Stimulated activated CD8-positive, alpha-beta memory T cell treated with anti-CD3 and anti-CD28 coated beads, Interleukin-15, amount 100 ng/mL, for 1 hour (primary cell): ENCODE results near the gene PHLDB2.

ENCODE experiments used
- DNase-seq: peaks from one replicate; pipeline ENCODE4 v3.0.0-alpha.2; 2020; ENCODE audit warnings: low read depth

PHLDB2 gene

GRCh38 chr3:111926266-111926676 is 67.2 kb downstream of the PHLDB2 start:
- no peak for DNase-seq

GRCh38 chr3:111928613-111929012 is 69.5 kb downstream of the PHLDB2 start:
- DNase-seq: no peak

- DNase-seq: no peak
Measured at GRCh38 chr3:111929484-111929883, 70.4 kb downstream of the PHLDB2 start.

GRCh38 chr3:111932946-111933345 is 73.9 kb downstream of the PHLDB2 start:
- no peak for DNase-seq

GRCh38 chr3:111936191-111936841 is 77.3 kb downstream of the PHLDB2 start:
- DNase-seq: no peak

GRCh38 chr3:111936967-111937366 is 77.9 kb downstream of the PHLDB2 start:
- DNase-seq: no peak

GRCh38 chr3:111937871-111938270 is 78.8 kb downstream of the PHLDB2 start:
- DNase-seq: no peak

- no peak for DNase-seq
Measured at GRCh38 chr3:111939873-111940272, 80.8 kb downstream of the PHLDB2 start.

- no peak for DNase-seq
Measured at GRCh38 chr3:111943533-111943932, 84.5 kb downstream of the PHLDB2 start.

GRCh38 chr3:111944372-111944771 is 85.3 kb downstream of the PHLDB2 start:
- no peak for DNase-seq

- no peak for DNase-seq
Measured at GRCh38 chr3:111947231-111947630, 88.2 kb downstream of the PHLDB2 start.

- no peak for DNase-seq
Measured at GRCh38 chr3:111948786-111949185, 89.7 kb downstream of the PHLDB2 start.

GRCh38 chr3:111949712-111950111 is 90.6 kb downstream of the PHLDB2 start:
- DNase-seq: no peak

- no peak for DNase-seq
Measured at GRCh38 chr3:111951032-111951431, 92.0 kb downstream of the PHLDB2 start.

GRCh38 chr3:111952086-111952485 is 93.0 kb downstream of the PHLDB2 start:
- DNase-seq: no peak

GRCh38 chr3:111952866-111953450 is 93.9 kb downstream of the PHLDB2 start:
- no peak for DNase-seq

- DNase-seq: no peak
Measured at GRCh38 chr3:111954228-111954990, 95.3 kb downstream of the PHLDB2 start.

- no peak for DNase-seq
Measured at GRCh38 chr3:111955876-111956275, 96.8 kb downstream of the PHLDB2 start.

GRCh38 chr3:111956449-111956848 is 97.4 kb downstream of the PHLDB2 start:
- no peak for DNase-seq

GRCh38 chr3:111956995-111957734 is 98.1 kb downstream of the PHLDB2 start:
- no peak for DNase-seq

GRCh38 chr3:111961461-111962164 is 102.5 kb downstream of the PHLDB2 start:
- DNase-seq: no peak

GRCh38 chr3:111963424-111963823 is 104.4 kb downstream of the PHLDB2 start:
- no peak for DNase-seq
